Vagina (tissue), 2 donors: ENCODE data around the gene SLC35B2. TPM values are rescaled to one million over a fixed set of nuclear protein-coding genes. Genes with fewer than 3 reads are reported as not detected.

Experiments used
- DNase-seq, 2 donors: peaks; one replicate each; pipeline ENCODE4 v3.0.0-alpha.2; 2017; ENCODE audit errors: extremely low spot score in 2 of 2
- H3K27ac ChIP-seq: fragments of 200-600 bp; sonication (generic); one replicate; pipeline ENCODE4 v1.5.1; 2019
- H3K27me3 ChIP-seq: fragments of 200-600 bp; sonication (generic); one replicate; pipeline ENCODE4 v1.5.1; 2019
- H3K36me3 ChIP-seq, 2 donors: fragments of 200-600 bp; sonication (generic); one replicate each; pipeline ENCODE4 v1.5.1; 2017 to 2019
- H3K4me1 ChIP-seq: fragments of 200-600 bp; sonication (generic); one replicate; pipeline ENCODE4 v1.5.1; 2019
- H3K4me3 ChIP-seq, 2 donors: fragments of 200-600 bp; sonication (generic); 1 replicate in 1 of 2; 2 replicates in 1 of 2; pipeline ENCODE4 v1.5.1; 2016 to 2019
- H3K9me3 ChIP-seq: fragments of 200-600 bp; sonication (generic); one replicate; pipeline ENCODE4 v1.5.1; 2019
- CTCF ChIP-seq, 3 experiments: fragments of 450-650 bp in 2 of 3; fragments of 200-600 bp in 1 of 3; sonication (generic) in 1 of 3; IDR thresholded peaks; one replicate each; pipeline ENCODE4 v1.5.1; 2017 to 2019; ENCODE audit warnings: antibody characterized with exemption in 3 of 3, mild to moderate bottlenecking in 2 of 3, moderate library complexity in 2 of 3
- POLR2A ChIP-seq, 2 donors: fragments of 450-650 bp; IDR thresholded peaks; one replicate each; pipeline ENCODE4 v1.6.1; 2017; ENCODE audit warnings: antibody characterized with exemption in 2 of 2, mild to moderate bottlenecking in 2 of 2, moderate library complexity in 2 of 2
- POLR2AphosphoS5 ChIP-seq, 2 donors: sonication (generic); formaldehyde crosslinking; IDR thresholded peaks; one replicate each; pipeline ENCODE4 v1.9.0; 2017; ENCODE audit warnings: antibody characterized with exemption in 2 of 2, mild to moderate bottlenecking in 2 of 2, low read depth in 1 of 2; ENCODE audit not compliant: insufficient read depth in 1 of 2
- intact Hi-C: fragments of 100-400 bp; cut with DNase I; formaldehyde crosslinking; loops from one replicate; pipeline ENCODE4 v1.15.1; 2023
- total RNA-seq: library from RNA; depleted of rRNA; stranded (reverse); fragments of >200 nt; gene quantifications from one replicate; pipeline ENCODE4 v1.2.3, GENCODE V29; 2016

Gene SLC35B2
- total RNA-seq, 1 donor from 2014 or later = 19.6 TPM

- no peak overlapping the region for H3K4me3 ChIP-seq
- intact Hi-C loops = no loop called here
- TF ChIP-seq POLR2A (IDR thresholded peaks at IDR 0.05) = no peak
- H3K27me3 ChIP-seq = no peaks in the 10 kb centered on the region
- peaks cover 0 to 8% of the 10 kb centered on the region in 2 donors for H3K36me3 ChIP-seq
- H3K27ac ChIP-seq = peak overlapping the region; percentile 99
- H3K4me1 ChIP-seq = peaks cover 40% of the 10 kb centered on the region
- no peak for DNase-seq
- no peaks in the 10 kb centered on the region for H3K9me3 ChIP-seq
Observed at GRCh38 chr6:44235891-44236516, 21.3 kb downstream of the SLC35B2 start.

DNA sequence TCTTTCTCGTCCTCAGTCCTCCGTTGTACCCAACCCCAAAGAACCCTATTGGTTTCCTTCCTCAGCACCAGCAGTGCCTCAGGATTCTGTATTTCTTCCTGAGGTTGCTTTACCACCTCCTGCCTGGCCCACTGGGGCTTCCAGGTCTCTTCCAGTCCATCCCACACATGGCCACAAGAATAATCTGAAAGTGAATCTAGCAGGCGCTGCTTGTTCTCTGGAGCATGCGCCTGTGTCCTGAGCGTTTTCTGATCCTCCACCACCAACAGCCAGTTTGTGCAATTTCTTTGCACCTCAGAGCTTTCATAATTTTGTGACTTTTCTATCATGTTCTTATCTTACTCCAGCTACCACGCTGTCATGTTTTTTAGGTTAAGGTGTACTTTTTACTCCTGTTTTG is 22.1 kb downstream of the SLC35B2 start:
- H3K27ac ChIP-seq = peak overlapping the region; percentile 99
- peaks cover 40% of the 10 kb centered on the region for H3K4me1 ChIP-seq
- H3K4me3 ChIP-seq = no peak overlapping the region
- no peak for DNase-seq
- H3K9me3 ChIP-seq = no peaks in the 10 kb centered on the region
- TF ChIP-seq POLR2A (IDR thresholded peaks at IDR 0.05) (no peak), POLR2AphosphoS5 (IDR thresholded peaks at IDR 0.05; ENCODE audit: insufficient read depth in 1 of 2, low read depth in 1 of 2) (no peak), CTCF (IDR thresholded peaks at IDR 0.05) (no peak)
- no peaks in the 10 kb centered on the region for H3K27me3 ChIP-seq
- H3K36me3 ChIP-seq = peaks cover 0 to 8% of the 10 kb centered on the region in 2 donors
- intact Hi-C loops = no loop called here

DNA sequence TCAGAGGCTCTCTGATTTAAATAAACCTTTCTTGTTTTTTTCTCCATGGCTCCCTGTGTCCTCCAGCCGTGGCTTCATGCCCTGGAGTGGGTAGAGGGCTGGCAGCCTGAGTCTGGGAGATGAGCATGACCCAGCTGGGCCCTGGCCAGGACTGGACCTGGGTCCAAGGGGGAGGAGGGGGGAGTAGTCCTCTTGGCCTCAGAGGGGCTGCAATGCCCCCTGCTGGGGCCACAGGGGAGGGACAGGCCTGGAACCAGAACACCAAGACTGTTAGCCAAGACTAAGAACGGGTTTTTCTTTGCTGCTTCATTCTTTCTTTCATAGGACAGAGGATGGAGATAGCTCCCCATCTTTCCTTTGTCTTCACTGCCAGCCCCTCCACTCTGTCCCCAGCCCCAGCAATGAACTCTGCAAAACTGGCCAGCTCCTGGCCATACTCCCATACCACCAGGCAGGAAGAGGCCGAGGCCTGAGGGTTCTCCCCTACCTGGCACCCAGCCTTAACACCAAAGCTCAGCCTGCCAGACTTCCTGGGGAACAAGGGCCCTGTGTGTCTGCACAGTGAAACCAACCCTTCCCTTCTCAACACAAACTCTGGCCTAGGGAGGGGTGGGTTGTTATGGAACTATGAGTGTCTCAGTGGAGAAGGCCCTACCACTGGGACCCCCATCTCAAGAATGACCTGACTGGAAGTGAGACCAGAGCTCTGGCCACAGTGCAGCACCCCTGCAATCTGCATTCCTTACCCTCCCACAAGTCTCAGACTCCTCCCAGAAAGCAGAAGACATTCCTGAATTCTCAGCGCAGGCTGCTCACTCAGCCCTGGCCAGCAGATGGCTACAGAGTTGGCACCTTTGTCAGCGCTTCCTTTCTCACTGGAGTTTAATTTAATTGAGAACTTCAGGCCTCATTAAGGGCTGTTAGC is 23.0 kb downstream of the SLC35B2 start:
- peaks cover 0 to 8% of the 10 kb centered on the region in 2 donors for H3K36me3 ChIP-seq
- intact Hi-C loops = loop anchor here (5.0 kb wide), 1 partner anchor 62 kb away; no protein-coding TSS in a partner anchor
- peak; percentile 21 to 57 (median 57) for TF ChIP-seq CTCF (IDR thresholded peaks at IDR 0.05)
- TF ChIP-seq POLR2AphosphoS5 (IDR thresholded peaks at IDR 0.05; ENCODE audit: insufficient read depth in 1 of 2, low read depth in 1 of 2) = peak; percentile 40 to 72
- no peak for TF ChIP-seq POLR2A (IDR thresholded peaks at IDR 0.05)
- DNase-seq = no peak
- H3K27me3 ChIP-seq = no peaks in the 10 kb centered on the region
- peak overlapping the region; percentile 99 for H3K27ac ChIP-seq
- H3K4me3 ChIP-seq = no peak overlapping the region
- H3K4me1 ChIP-seq = peaks cover 40% of the 10 kb centered on the region
- H3K9me3 ChIP-seq = no peaks in the 10 kb centered on the region

DNA sequence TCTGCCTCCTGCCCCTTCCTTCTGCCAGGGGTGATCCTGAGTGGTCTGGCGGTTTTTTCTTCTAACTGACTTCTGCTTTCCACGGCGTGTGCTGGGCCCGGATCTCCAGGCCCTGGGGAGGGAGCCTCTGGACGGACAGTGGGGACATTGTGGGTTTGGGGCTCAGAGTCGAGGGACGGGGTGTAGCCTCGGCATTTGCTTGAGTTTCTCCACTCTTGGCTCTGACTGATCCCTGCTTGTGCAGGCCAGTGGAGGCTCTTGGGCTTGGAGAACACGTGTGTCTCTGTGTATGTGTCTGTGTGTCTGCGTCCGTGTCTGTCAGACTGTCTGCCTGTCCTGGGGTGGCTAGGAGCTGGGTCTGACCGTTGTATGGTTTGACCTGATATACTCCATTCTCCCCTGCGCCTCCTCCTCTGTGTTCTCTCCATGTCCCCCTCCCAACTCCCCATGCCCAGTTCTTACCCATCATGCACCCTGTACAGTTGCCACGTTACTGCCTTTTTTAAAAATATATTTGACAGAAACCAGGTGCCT is 23.7 kb downstream of the SLC35B2 start:
- Histone ChIP-seq H3K9me3 (no peaks in the 10 kb centered on the region), H3K27ac (peak overlapping the region; percentile 99), H3K36me3 (peaks cover 0 to 8% of the 10 kb centered on the region in 2 donors), H3K27me3 (no peaks in the 10 kb centered on the region), H3K4me1 (peaks cover 40% of the 10 kb centered on the region), H3K4me3 (no peak overlapping the region)
- DNase-seq = no peak
- no peak for TF ChIP-seq POLR2A (IDR thresholded peaks at IDR 0.05)
- no peak for TF ChIP-seq CTCF (IDR thresholded peaks at IDR 0.05)
- no peak for TF ChIP-seq POLR2AphosphoS5 (IDR thresholded peaks at IDR 0.05; ENCODE audit: insufficient read depth in 1 of 2, low read depth in 1 of 2)
- intact Hi-C loops = loop anchor here (5.0 kb wide), 1 partner anchor 61 kb away; no protein-coding TSS in a partner anchor
